Lung (tissue), 12 donors: Measurements from ENCODE around the gene DRC7. TPM values are rescaled to one million over a fixed set of nuclear protein-coding genes. Genes with fewer than 3 reads are reported as not detected.

Experiments
- ATAC-seq: fragments of 200-7000 bp; cut with Tn5 transposase; one replicate; pipeline ENCODE4 v1.9.1; 2020; ENCODE audit warnings: moderate number of reproducible peaks; ENCODE audit not compliant: insufficient read depth, low FRiP score
- DNase-seq, 3 donors: peaks; one replicate each; pipeline ENCODE4 v3.0.0-alpha.2; 2013 to 2017
- H3K27ac ChIP-seq, 2 donors: one replicate each; pipeline ENCODE4 v1.5.1; 2013; ENCODE audit warnings: mild to moderate bottlenecking in 2 of 2, moderate library complexity in 2 of 2, control low read depth in 1 of 2, inconsistent platforms in 1 of 2, low read depth in 1 of 2, low read length in 1 of 2
- H3K27me3 ChIP-seq, 3 donors: one replicate each; pipeline ENCODE4 v1.5.1; 2013; ENCODE audit warnings: low read length in 2 of 3; ENCODE audit not compliant: control insufficient read depth in 3 of 3, insufficient read depth in 3 of 3
- H3K36me3 ChIP-seq, 4 donors: one replicate each; pipeline ENCODE4 v1.5.1; 2013; ENCODE audit warnings: low read length in 4 of 4, mild to moderate bottlenecking in 1 of 4, moderate library complexity in 1 of 4; ENCODE audit not compliant: control insufficient read depth in 4 of 4, insufficient read depth in 4 of 4
- H3K4me1 ChIP-seq, 5 donors: one replicate each; pipeline ENCODE4 v1.5.1; 2013; ENCODE audit warnings: low read length in 5 of 5, mild to moderate bottlenecking in 2 of 5, moderate library complexity in 1 of 5; ENCODE audit not compliant: control insufficient read depth in 5 of 5, insufficient read depth in 5 of 5
- H3K4me3 ChIP-seq: one replicate; pipeline ENCODE4 v1.5.1; 2013; ENCODE audit warnings: mild to moderate bottlenecking, control low read depth, moderate library complexity
- H3K9ac ChIP-seq, 2 donors: one replicate each; pipeline ENCODE4 v1.5.1; 2013; ENCODE audit warnings: low read length in 2 of 2, control low read depth in 1 of 2; ENCODE audit not compliant: insufficient read depth in 1 of 2
- H3K9me3 ChIP-seq, 4 donors: one replicate each; pipeline ENCODE4 v1.5.1; 2013; ENCODE audit warnings: low read length in 3 of 4, mild to moderate bottlenecking in 1 of 4, moderate library complexity in 1 of 4; ENCODE audit not compliant: control insufficient read depth in 4 of 4, insufficient read depth in 3 of 4
- WGBS, 2 donors: extraction: QIAGEN DNeasy Blood & Tissue Kit; methylation state at CpG; one replicate each; pipeline ENCODE4 v1.1.7; 2013; 5-methylcytosine and 5-hydroxymethylcytosine counted together
- polyA plus RNA-seq, 2 donors: library from polyadenylated mRNA; stranded (reverse); fragments of 200-250 nt; gene quantifications; one replicate each; pipeline ENCODE4 v1.2.1, GENCODE V29; 2013
- total RNA-seq, 2 donors: library from RNA; depleted of rRNA in 1 of 2; stranded (reverse); fragments of >200 nt in 1 of 2; gene quantifications; one replicate each; pipeline ENCODE4 v1.2.1, GENCODE V29; 2014 to 2021
- TF ChIP-seq, protein P1 (sequence below): IDR thresholded peaks from 2 replicates; pipeline ENCODE4 v1.5.1; 2012; ENCODE audit warnings: mild to moderate bottlenecking; ENCODE audit errors: control extremely low read depth, extremely low read depth
- donor health status: control.
- donor health status: control.
- donor health status: Bipolar disorder and iron deficiency.
- donor health status: healthy.
- donor health status: DM: yes; HTN: yes; CAD: no.

DRC7 gene
- total and polyA plus RNA-seq, 4 donors = 2.5 to 10.9 (median 6.4) TPM

- no peak overlapping the region for H3K9ac ChIP-seq
- TF ChIP-seq, protein P1, sequence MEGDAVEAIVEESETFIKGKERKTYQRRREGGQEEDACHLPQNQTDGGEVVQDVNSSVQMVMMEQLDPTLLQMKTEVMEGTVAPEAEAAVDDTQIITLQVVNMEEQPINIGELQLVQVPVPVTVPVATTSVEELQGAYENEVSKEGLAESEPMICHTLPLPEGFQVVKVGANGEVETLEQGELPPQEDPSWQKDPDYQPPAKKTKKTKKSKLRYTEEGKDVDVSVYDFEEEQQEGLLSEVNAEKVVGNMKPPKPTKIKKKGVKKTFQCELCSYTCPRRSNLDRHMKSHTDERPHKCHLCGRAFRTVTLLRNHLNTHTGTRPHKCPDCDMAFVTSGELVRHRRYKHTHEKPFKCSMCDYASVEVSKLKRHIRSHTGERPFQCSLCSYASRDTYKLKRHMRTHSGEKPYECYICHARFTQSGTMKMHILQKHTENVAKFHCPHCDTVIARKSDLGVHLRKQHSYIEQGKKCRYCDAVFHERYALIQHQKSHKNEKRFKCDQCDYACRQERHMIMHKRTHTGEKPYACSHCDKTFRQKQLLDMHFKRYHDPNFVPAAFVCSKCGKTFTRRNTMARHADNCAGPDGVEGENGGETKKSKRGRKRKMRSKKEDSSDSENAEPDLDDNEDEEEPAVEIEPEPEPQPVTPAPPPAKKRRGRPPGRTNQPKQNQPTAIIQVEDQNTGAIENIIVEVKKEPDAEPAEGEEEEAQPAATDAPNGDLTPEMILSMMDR = no peak
- no peak for DNase-seq
- ATAC-seq = no peak
- WGBS, 2 donors = 69 to 81% methylated on average over 5 of the region's 5 CpGs
- no peak overlapping the region for H3K27ac ChIP-seq
- no peaks in the 10 kb centered on the region for H3K4me1 ChIP-seq
- no peaks in the 10 kb centered on the region for H3K9me3 ChIP-seq
- no peak overlapping the region for H3K4me3 ChIP-seq
- no peaks in the 10 kb centered on the region for H3K27me3 ChIP-seq
- H3K36me3 ChIP-seq = peaks cover 0 to 11% (median 0%) of the 10 kb centered on the region in 4 donors
Measured at GRCh38 chr16:57667048-57667525, 27.5 kb upstream of the DRC7 start.

GRCh38 chr16:57667526-57668262 lies 26.9 kb upstream of the DRC7 start:
- Histone ChIP-seq H3K9me3 (no peaks in the 10 kb centered on the region), H3K27ac (peak overlapping the region in 1 of 2 donors; percentile 61), H3K4me1 (no peaks in the 10 kb centered on the region), H3K27me3 (no peaks in the 10 kb centered on the region), H3K4me3 (no peak overlapping the region), H3K9ac (no peak overlapping the region), H3K36me3 (peaks cover 0 to 8% (median 0%) of the 10 kb centered on the region in 4 donors)
- TF ChIP-seq, protein P1 = no peak
- peak; percentile 58 for ATAC-seq
- 42 to 62% methylated on average over 17 of the region's 17 CpGs for WGBS, 2 donors
- no peak for DNase-seq

- no peak for ATAC-seq
- no peak for DNase-seq
- H3K4me1 ChIP-seq = no peaks in the 10 kb centered on the region
- no peak within 1 kb of the TSS for H3K9ac ChIP-seq
- peak within 1 kb of the TSS in 1 of 2 donors; percentile 61 for H3K27ac ChIP-seq
- peaks cover 0 to 8% (median 0%) of the 10 kb centered on the region in 4 donors for H3K36me3 ChIP-seq
- H3K27me3 ChIP-seq = no peaks in the 10 kb centered on the region
- WGBS, 2 donors = 56 to 78% methylated on average over 8 to 11 of the region's 11 CpGs
- no peaks in the 10 kb centered on the region for H3K9me3 ChIP-seq
- TF ChIP-seq, protein P1 = no peak
- H3K4me3 ChIP-seq = no peak within 1 kb of the TSS
Measured at GRCh38 chr16:57668263-57668571, 26.4 kb upstream of the DRC7 start, which contains the start of gene ADGRG3. TSS of gene ADGRG3 (plus strand) at chr16:57668306. CDS start at chr16:57668348, 42 bp downstream.
